Trophoblast cell (in vitro differentiated cells and primary cell): Measurements from ENCODE around the gene SLFN13.
A peak's percentile ranks its signal among the peaks of the same experiment; 100 is the strongest.

Experiments
- DNase-seq, 2 donors: peaks; one replicate each; pipeline ENCODE4 v3.0.0-alpha.2; 2016
- H2AFZ ChIP-seq: 2 replicates; pipeline ENCODE4 v1.6.1; 2013; ENCODE audit warnings: low read length, moderate library complexity, mild to moderate bottlenecking; ENCODE audit not compliant: insufficient read depth, poor library complexity
- H2AK5ac ChIP-seq: 2 replicates; pipeline ENCODE4 v1.6.1; 2013; ENCODE audit warnings: mild to moderate bottlenecking, low read length
- H2BK120ac ChIP-seq: 2 replicates; pipeline ENCODE4 v1.6.1; 2013; ENCODE audit warnings: low read length, mild to moderate bottlenecking, moderate library complexity; ENCODE audit not compliant: insufficient read depth, poor library complexity
- H2BK12ac ChIP-seq: 2 replicates; pipeline ENCODE4 v1.6.1; 2013; ENCODE audit warnings: mild to moderate bottlenecking, low read length, moderate library complexity
- H2BK5ac ChIP-seq: 2 replicates; pipeline ENCODE4 v1.6.1; 2013; ENCODE audit warnings: low read length, low read depth, moderate library complexity, mild to moderate bottlenecking; ENCODE audit not compliant: poor library complexity
- H3K14ac ChIP-seq: 2 replicates; pipeline ENCODE4 v1.6.1; 2013; ENCODE audit warnings: mild to moderate bottlenecking, low read length
- H3K18ac ChIP-seq: 2 replicates; pipeline ENCODE4 v1.6.1; 2013; ENCODE audit warnings: mild to moderate bottlenecking, low read length
- H3K23ac ChIP-seq: 2 replicates; pipeline ENCODE4 v1.6.1; 2013; ENCODE audit warnings: low read length
- H3K27ac ChIP-seq: 2 replicates; pipeline ENCODE4 v1.5.1; 2013; ENCODE audit warnings: low read depth, mild to moderate bottlenecking, inconsistent platforms, low read length, moderate library complexity
- H3K27me3 ChIP-seq: 2 replicates; pipeline ENCODE4 v1.6.1; 2013; ENCODE audit warnings: inconsistent platforms, mild to moderate bottlenecking, low read length, moderate library complexity; ENCODE audit not compliant: insufficient read depth
- H3K36me3 ChIP-seq, 2 experiments: 1 replicate in 1 of 2; 2 replicates in 1 of 2; pipeline ENCODE4 v1.6.1; 2013; ENCODE audit warnings: low read length in 2 of 2, mild to moderate bottlenecking in 2 of 2, moderate library complexity in 1 of 2; ENCODE audit not compliant: insufficient read depth in 2 of 2, control insufficient read depth in 1 of 2
- H3K4ac ChIP-seq: 2 replicates; pipeline ENCODE4 v1.6.1; 2013; ENCODE audit warnings: low read depth, mild to moderate bottlenecking, low read length, moderate library complexity
- H3K4me1 ChIP-seq, 2 experiments: 1 replicate in 1 of 2; 2 replicates in 1 of 2; pipeline ENCODE4 v1.6.1; 2013; ENCODE audit warnings: low read length in 2 of 2, mild to moderate bottlenecking in 2 of 2, moderate library complexity in 1 of 2; ENCODE audit not compliant: insufficient read depth in 2 of 2, control insufficient read depth in 1 of 2
- H3K4me2 ChIP-seq: 2 replicates; pipeline ENCODE4 v1.6.1; 2013; ENCODE audit warnings: inconsistent platforms, mild to moderate bottlenecking, low read length, moderate library complexity
- H3K4me3 ChIP-seq: 2 replicates; pipeline ENCODE4 v1.5.1; 2013; ENCODE audit warnings: mild to moderate bottlenecking, low read depth, low read length, inconsistent platforms
- H3K79me1 ChIP-seq: one replicate; pipeline ENCODE4 v1.6.1; 2013; ENCODE audit warnings: low read length
- H3K79me2 ChIP-seq: 2 replicates; pipeline ENCODE4 v1.6.1; 2013; ENCODE audit warnings: low read length, mild to moderate bottlenecking; ENCODE audit not compliant: control insufficient read depth, insufficient read depth, poor library complexity
- H3K9ac ChIP-seq: 2 replicates; pipeline ENCODE4 v1.6.1; 2013; ENCODE audit warnings: mild to moderate bottlenecking, low read length
- H3K9me3 ChIP-seq: 2 replicates; pipeline ENCODE4 v1.6.1; 2013; ENCODE audit warnings: low read depth, mild to moderate bottlenecking, control low read depth, inconsistent platforms, low read length; ENCODE audit not compliant: insufficient read depth
- H4K12ac ChIP-seq: 2 replicates; pipeline ENCODE4 v1.6.1; 2013; ENCODE audit warnings: low read depth, mild to moderate bottlenecking, low read length, moderate library complexity
- H4K8ac ChIP-seq: 2 replicates; pipeline ENCODE4 v1.6.1; 2013; ENCODE audit warnings: low read depth, mild to moderate bottlenecking, low read length, moderate library complexity
- H4K91ac ChIP-seq: one replicate; pipeline ENCODE4 v1.6.1; 2013; ENCODE audit warnings: low read depth, mild to moderate bottlenecking, low read length, moderate library complexity
- WGBS: extraction: QIAGEN DNeasy Blood & Tissue Kit; methylation state at CpG from one replicate; pipeline ENCODE4 v1.1.7; 2013; ENCODE audit warnings: missing lambda C conversion rate; ENCODE audit not compliant: insufficient read length, insufficient coverage; ENCODE audit errors: extremely low coverage; 5-methylcytosine and 5-hydroxymethylcytosine counted together

SLFN13 gene

GRCh38 chr17:35491417-35491816 is 42.9 kb upstream of the SLFN13 start:
- Histone ChIP-seq H3K27ac (no peak overlapping the region), H3K9me3 (peaks cover 25% of the 10 kb centered on the region), H3K9ac (no peak overlapping the region), H3K36me3 (no peaks in the 10 kb centered on the region), H3K27me3 (peaks cover 78% of the 10 kb centered on the region), H3K4me3 (no peak overlapping the region), H4K91ac (no peak overlapping the region), H2AFZ (no peak overlapping the region), H4K12ac (no peak overlapping the region), H4K8ac (no peak overlapping the region), H3K4ac (no peak overlapping the region), H3K79me1 (no peaks in the 10 kb centered on the region), H3K18ac (no peak overlapping the region), H2AK5ac (no peak overlapping the region), H2BK5ac (no peak overlapping the region), H3K4me2 (no peak overlapping the region), H3K79me2 (no peaks in the 10 kb centered on the region), H3K4me1 (peaks cover 2% of the 10 kb centered on the region in 2 experiments), H2BK12ac (no peak overlapping the region), H3K14ac (no peak overlapping the region), H3K23ac (no peak overlapping the region), H2BK120ac (no peak overlapping the region)
- no CpG with 5 or more reads among the region's 3 CpGs for WGBS
- no peak for DNase-seq

DNA sequence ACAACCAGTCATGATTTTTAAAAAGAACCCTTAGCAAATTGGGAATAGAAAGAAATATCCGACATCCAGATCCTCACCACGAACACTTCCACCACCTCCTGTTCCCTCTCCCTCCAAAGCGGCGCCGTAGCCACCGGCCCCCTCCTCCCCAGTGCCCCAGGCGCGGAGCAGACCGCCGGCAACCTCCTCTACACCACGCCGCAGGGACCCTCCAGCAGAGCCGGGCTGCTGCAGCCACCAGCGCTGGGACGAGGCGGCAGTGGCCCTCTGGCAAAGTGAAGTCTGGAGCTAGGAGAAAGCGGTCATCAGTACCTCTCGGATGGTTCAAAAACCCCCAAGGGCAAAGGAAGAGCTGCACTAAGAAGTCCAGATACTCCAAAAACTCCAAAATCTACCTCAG is 41.4 kb upstream of the SLFN13 start:
- Histone ChIP-seq H3K14ac (no peak overlapping the region), H3K4me1 (peaks cover 2% of the 10 kb centered on the region in 2 experiments)
- DNase-seq, result no peak

DNA sequence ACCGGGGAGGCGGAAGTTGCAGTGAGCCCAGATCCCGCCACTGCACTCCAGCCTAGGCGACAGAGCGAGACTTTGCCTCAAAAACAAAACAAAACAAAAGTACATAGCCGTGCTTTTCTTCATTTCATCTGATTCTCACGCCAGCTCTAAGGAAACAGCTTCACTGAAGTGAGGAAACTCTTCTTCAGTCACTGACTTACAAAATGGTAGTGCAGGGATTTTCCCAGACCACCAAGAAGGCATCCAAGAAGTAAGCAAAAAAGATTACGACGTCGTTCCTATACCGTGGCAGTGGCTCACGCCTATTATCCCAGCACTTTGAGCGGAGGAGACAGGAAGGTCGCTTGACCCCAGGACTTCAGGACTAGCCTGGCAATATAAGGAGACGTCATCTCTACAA is 40.4 kb upstream of the SLFN13 start:
- peaks cover 61% of the 10 kb centered on the region for H3K27me3 ChIP-seq
- no CpG with 5 or more reads among the region's 15 CpGs for WGBS
- no peak overlapping the region for H2BK5ac ChIP-seq

More for the DNA sequence above, 41.4 kb upstream of the SLFN13 start:
- no peaks in the 10 kb centered on the region for H3K36me3 ChIP-seq
- H3K4ac ChIP-seq, result no peak overlapping the region
- peaks cover 67% of the 10 kb centered on the region for H3K27me3 ChIP-seq
- no peak overlapping the region for H4K91ac ChIP-seq
- no peaks in the 10 kb centered on the region for H3K79me2 ChIP-seq
- no peaks in the 10 kb centered on the region for H3K79me1 ChIP-seq
- no peak overlapping the region for H2AFZ ChIP-seq
- no peak overlapping the region for H3K4me2 ChIP-seq
- no peak overlapping the region for H2BK120ac ChIP-seq
- H3K4me3 ChIP-seq, result no peak overlapping the region
- no peak overlapping the region for H4K8ac ChIP-seq
- no peak overlapping the region for H4K12ac ChIP-seq
- H2BK12ac ChIP-seq, result no peak overlapping the region
- H2AK5ac ChIP-seq, result no peak overlapping the region
- no peak overlapping the region for H3K18ac ChIP-seq
- no peak overlapping the region for H3K27ac ChIP-seq
- H3K23ac ChIP-seq, result no peak overlapping the region
- peaks cover 22% of the 10 kb centered on the region for H3K9me3 ChIP-seq
- no CpG with 5 or more reads among the region's 18 CpGs for WGBS
- no peak overlapping the region for H3K9ac ChIP-seq
- no peak overlapping the region for H2BK5ac ChIP-seq

GRCh38 chr17:35486920-35487732 is 38.6 kb upstream of the SLFN13 start:
- H2AFZ ChIP-seq, result no peak overlapping the region
- peak in 1 of 2 donors; percentile 20 for DNase-seq
- H3K79me2 ChIP-seq, result no peaks in the 10 kb centered on the region
- H4K12ac ChIP-seq, result no peak overlapping the region
- H3K36me3 ChIP-seq, result no peaks in the 10 kb centered on the region
- peak overlapping the region; percentile 42 for H3K4me3 ChIP-seq
- H3K27ac ChIP-seq, result no peak overlapping the region
- H2BK5ac ChIP-seq, result no peak overlapping the region
- no peak overlapping the region for H2AK5ac ChIP-seq
- H4K8ac ChIP-seq, result no peak overlapping the region
- no peak overlapping the region for H4K91ac ChIP-seq
- H3K14ac ChIP-seq, result no peak overlapping the region
- no peaks in the 10 kb centered on the region for H3K79me1 ChIP-seq
- H2BK120ac ChIP-seq, result no peak overlapping the region
- peaks cover 2% of the 10 kb centered on the region in 2 experiments for H3K4me1 ChIP-seq
- H3K18ac ChIP-seq, result no peak overlapping the region
- no peak overlapping the region for H3K23ac ChIP-seq
- H3K9me3 ChIP-seq, result peaks cover 24% of the 10 kb centered on the region
- no CpG with 5 or more reads among the region's 42 CpGs for WGBS
- no peak overlapping the region for H3K9ac ChIP-seq
- no peak overlapping the region for H3K4ac ChIP-seq
- H3K4me2 ChIP-seq, result peak overlapping the region; percentile 24
- H2BK12ac ChIP-seq, result no peak overlapping the region
- peaks cover 59% of the 10 kb centered on the region for H3K27me3 ChIP-seq

More for the DNA sequence above, 40.4 kb upstream of the SLFN13 start:
- H4K91ac ChIP-seq, result no peak overlapping the region
- no peak overlapping the region for H4K8ac ChIP-seq
- no peak overlapping the region for H3K14ac ChIP-seq
- peaks cover 22% of the 10 kb centered on the region for H3K9me3 ChIP-seq
- H3K18ac ChIP-seq, result no peak overlapping the region
- no peak overlapping the region for H2AFZ ChIP-seq
- no peaks in the 10 kb centered on the region for H3K36me3 ChIP-seq
- H3K4me1 ChIP-seq, result peaks cover 2% of the 10 kb centered on the region in 2 experiments
- no peak overlapping the region for H3K9ac ChIP-seq
- H3K4ac ChIP-seq, result no peak overlapping the region
- no peak overlapping the region for H2BK120ac ChIP-seq
- no peaks in the 10 kb centered on the region for H3K79me2 ChIP-seq
- no peak overlapping the region for H3K4me2 ChIP-seq
- H3K79me1 ChIP-seq, result no peaks in the 10 kb centered on the region
- DNase-seq, result no peak
- no peak overlapping the region for H3K23ac ChIP-seq
- no peak overlapping the region for H2BK12ac ChIP-seq
- H3K27ac ChIP-seq, result no peak overlapping the region
- H4K12ac ChIP-seq, result no peak overlapping the region
- no peak overlapping the region for H3K4me3 ChIP-seq
- H2AK5ac ChIP-seq, result no peak overlapping the region
